Neural crest cell (in vitro differentiated cells): Measurements from ENCODE around the gene DSG2. TPM values are rescaled to one million over a fixed set of nuclear protein-coding genes. Genes with fewer than 3 reads are reported as not detected.

Source experiments
- DNase-seq: peaks from one replicate; pipeline ENCODE4 v3.0.0; 2021; ENCODE audit warnings: low read depth, mixed read lengths, low spot score
- H3K27ac Mint-ChIP-seq: one replicate; pipeline ENCODE4 v1.8.0; 2021; ENCODE audit warnings: mild to moderate bottlenecking, mixed read lengths; ENCODE audit not compliant: unreplicated experiment
- H3K27me3 Mint-ChIP-seq: 2 replicates; pipeline ENCODE4 v1.8.0; 2021; ENCODE audit warnings: low read depth, mild to moderate bottlenecking, mixed read lengths
- H3K36me3 Mint-ChIP-seq: 2 replicates; pipeline ENCODE4 v1.8.0; 2021; ENCODE audit warnings: low read depth, mild to moderate bottlenecking, mixed read lengths
- H3K4me1 Mint-ChIP-seq: 2 replicates; pipeline ENCODE4 v1.8.0; 2021; ENCODE audit warnings: mixed read lengths
- H3K4me3 Mint-ChIP-seq: one replicate; pipeline ENCODE4 v1.8.0; 2021; ENCODE audit warnings: mild to moderate bottlenecking, mixed read lengths
- H3K9me3 Mint-ChIP-seq: 2 replicates; pipeline ENCODE4 v1.8.0; 2021; ENCODE audit warnings: mixed read lengths
- total RNA-seq: library from RNA; stranded (reverse); gene quantifications from 2 replicates; pipeline ENCODE4 v1.2.1, GENCODE V29; 2021
- TF ChIP-seq, protein P1 (sequence below): fragments of 200-600 bp; sonication (generic); conservative IDR thresholded peaks from 2 replicates; pipeline ENCODE4 v1.5.0; 2021; ENCODE audit warnings: antibody characterized with exemption, mild to moderate bottlenecking

DSG2 gene
- total RNA-seq, 1 donor from 2014 or later = 18.4 TPM

DNA sequence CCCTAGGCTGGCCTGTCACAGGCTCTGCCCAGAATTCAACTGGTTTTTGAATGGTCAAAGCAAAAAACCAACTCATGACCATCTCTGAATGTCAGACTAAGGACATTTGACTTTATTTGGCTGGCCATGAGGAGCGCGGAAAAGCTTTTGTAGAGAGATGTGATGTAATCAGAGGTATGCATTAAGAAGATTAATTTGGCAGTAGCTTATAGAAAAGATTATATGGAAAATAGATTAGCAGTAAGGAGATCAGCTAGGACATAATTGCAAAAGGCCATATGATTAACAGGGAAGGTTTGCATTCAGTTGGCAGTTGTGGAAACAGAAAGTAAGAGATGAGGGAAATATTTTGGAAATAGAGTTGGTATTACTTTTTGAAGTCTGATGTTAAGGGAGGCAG lies 81.4 kb downstream of the DSG2 start:
- no peaks in the 10 kb centered on the region for H3K27me3 Mint-ChIP-seq

DNA sequence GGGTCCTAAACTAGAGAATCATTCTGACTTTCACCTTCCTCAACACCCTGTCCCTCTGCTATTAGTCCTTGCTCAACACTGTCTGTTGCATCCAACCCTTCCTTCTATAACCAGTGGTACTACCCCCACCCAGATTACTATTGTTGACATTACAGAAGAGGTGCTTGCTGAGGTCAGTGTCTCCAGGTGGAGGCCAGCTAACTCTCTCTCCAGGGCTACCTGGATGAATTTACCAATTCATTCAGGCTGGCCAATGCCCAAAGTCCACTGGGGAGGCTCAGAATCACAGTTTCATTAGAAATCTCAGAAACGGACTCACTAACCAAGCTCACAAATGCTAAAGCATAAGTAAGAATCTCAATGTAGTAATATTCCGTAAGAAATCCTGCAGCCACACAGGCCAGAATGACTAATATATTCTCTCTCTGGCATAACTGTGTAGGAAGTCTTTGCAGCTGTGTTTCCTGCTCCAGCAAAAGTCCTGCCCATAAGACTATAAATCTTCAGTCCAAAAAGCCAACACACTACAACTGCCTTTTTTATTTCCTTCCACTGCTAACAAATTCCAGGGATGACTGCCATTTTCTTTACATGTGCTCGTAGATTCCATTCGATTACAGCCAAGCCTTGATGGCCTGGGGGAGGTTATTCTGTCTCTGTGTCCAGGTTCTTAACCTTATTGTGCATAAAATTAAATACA lies 83.7 kb downstream of the DSG2 start:
- H3K9me3 Mint-ChIP-seq = no peaks in the 10 kb centered on the region
- H3K4me3 Mint-ChIP-seq = no peak overlapping the region
- no peaks in the 10 kb centered on the region for H3K36me3 Mint-ChIP-seq
- no peaks in the 10 kb centered on the region for H3K4me1 Mint-ChIP-seq
- no peak for DNase-seq
- H3K27ac Mint-ChIP-seq = no peak overlapping the region
- no peaks in the 10 kb centered on the region for H3K27me3 Mint-ChIP-seq
- TF ChIP-seq, protein P1, sequence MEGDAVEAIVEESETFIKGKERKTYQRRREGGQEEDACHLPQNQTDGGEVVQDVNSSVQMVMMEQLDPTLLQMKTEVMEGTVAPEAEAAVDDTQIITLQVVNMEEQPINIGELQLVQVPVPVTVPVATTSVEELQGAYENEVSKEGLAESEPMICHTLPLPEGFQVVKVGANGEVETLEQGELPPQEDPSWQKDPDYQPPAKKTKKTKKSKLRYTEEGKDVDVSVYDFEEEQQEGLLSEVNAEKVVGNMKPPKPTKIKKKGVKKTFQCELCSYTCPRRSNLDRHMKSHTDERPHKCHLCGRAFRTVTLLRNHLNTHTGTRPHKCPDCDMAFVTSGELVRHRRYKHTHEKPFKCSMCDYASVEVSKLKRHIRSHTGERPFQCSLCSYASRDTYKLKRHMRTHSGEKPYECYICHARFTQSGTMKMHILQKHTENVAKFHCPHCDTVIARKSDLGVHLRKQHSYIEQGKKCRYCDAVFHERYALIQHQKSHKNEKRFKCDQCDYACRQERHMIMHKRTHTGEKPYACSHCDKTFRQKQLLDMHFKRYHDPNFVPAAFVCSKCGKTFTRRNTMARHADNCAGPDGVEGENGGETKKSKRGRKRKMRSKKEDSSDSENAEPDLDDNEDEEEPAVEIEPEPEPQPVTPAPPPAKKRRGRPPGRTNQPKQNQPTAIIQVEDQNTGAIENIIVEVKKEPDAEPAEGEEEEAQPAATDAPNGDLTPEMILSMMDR = no peak

More for the DNA sequence above, 81.4 kb downstream of the DSG2 start:
- DNase-seq = no peak
- no peak overlapping the region for H3K4me3 Mint-ChIP-seq
- TF ChIP-seq, protein P1 = no peak
- H3K27ac Mint-ChIP-seq = no peak overlapping the region
- H3K36me3 Mint-ChIP-seq = no peaks in the 10 kb centered on the region
- H3K9me3 Mint-ChIP-seq = no peaks in the 10 kb centered on the region
- H3K4me1 Mint-ChIP-seq = peaks cover 3% of the 10 kb centered on the region

DNA sequence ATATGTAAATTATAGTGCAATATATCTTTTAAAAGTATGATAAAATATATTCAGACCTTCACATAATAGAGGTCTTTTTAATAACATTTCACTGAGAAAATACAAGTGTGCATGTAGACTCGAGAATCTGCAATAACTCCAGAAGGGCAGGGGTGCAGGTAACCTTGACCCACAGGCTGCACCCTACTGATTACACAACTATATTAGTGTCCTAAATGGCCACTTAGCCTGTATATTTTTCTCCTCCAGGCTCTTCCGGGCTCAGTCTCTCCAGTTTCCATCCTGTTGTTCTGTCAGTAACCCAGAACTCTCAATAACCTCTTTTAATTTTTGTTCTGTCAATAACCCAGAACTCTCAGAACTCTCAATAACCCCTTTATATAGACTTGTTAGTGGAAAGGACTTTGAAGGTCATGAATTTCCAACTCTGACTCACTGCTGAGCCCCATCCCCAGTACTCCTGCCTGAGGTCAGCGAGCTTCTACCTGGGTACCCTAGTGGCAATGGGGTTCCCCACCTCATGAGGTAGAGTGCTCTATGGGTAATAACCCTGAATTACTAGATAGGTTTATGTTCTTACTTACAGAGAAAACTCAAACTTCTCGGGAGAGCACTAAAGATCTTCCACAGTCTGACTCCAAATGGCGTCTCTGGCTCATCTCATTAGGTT lies 85.3 kb downstream of the DSG2 start:
- H3K27ac Mint-ChIP-seq = no peak overlapping the region
- TF ChIP-seq, protein P1 = no peak
- H3K9me3 Mint-ChIP-seq = peaks cover under 1% of the 10 kb centered on the region
- peaks cover 12% of the 10 kb centered on the region for H3K4me1 Mint-ChIP-seq
- no peak for DNase-seq
- H3K27me3 Mint-ChIP-seq = no peaks in the 10 kb centered on the region
- no peak overlapping the region for H3K4me3 Mint-ChIP-seq
- no peaks in the 10 kb centered on the region for H3K36me3 Mint-ChIP-seq

DNA sequence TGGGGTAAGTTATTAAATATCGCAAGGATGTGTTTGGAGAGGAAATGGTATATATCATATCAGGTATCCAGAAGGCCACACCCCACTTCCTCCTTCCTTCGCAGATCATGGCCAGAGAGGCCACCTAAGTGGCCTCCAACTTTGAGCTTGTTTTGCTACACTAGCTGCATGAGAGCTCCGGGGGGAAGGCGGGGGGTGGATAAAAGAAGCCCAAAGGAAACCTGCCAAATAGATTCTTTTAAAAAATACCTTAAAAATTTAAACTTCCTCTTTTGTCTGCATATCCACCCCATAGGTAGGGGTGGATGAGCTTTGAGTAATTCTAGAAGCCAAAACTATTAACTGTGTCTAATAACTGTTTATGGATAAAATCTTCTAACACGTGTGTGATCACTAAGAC lies 88.0 kb downstream of the DSG2 start:
- DNase-seq = no peak
- TF ChIP-seq, protein P1 = no peak
- peaks cover 3% of the 10 kb centered on the region for H3K36me3 Mint-ChIP-seq
- H3K4me1 Mint-ChIP-seq = peaks cover 20% of the 10 kb centered on the region
- H3K27me3 Mint-ChIP-seq = no peaks in the 10 kb centered on the region
- no peak overlapping the region for H3K27ac Mint-ChIP-seq
- H3K9me3 Mint-ChIP-seq = peaks cover 9% of the 10 kb centered on the region
- no peak overlapping the region for H3K4me3 Mint-ChIP-seq

DNA sequence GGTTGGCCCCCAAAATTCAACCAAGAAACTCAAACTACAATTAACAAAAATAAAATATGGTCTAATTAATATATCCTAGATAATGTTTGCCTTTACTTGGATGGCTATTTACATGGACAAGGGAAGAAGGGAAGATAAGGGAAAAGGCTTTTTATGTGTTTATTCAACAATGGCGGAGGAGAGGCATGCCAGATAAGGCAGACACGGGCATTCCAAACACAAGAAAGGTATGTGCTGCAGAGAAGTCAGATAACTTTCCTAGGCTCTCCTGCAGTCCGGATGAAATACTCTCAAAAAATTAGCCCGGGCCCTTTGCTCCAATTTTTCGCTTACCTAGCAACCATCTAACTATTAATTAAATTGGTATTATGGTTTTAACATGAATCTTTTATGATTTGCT lies 88.6 kb downstream of the DSG2 start:
- H3K4me3 Mint-ChIP-seq = no peak overlapping the region
- peaks cover 3% of the 10 kb centered on the region for H3K36me3 Mint-ChIP-seq
- TF ChIP-seq, protein P1 = no peak
- no peak for DNase-seq
- H3K27ac Mint-ChIP-seq = no peak overlapping the region
- H3K4me1 Mint-ChIP-seq = peaks cover 20% of the 10 kb centered on the region
- no peaks in the 10 kb centered on the region for H3K27me3 Mint-ChIP-seq
- peaks cover 9% of the 10 kb centered on the region for H3K9me3 Mint-ChIP-seq
